ENCODE results near the gene M1AP. TPM values are rescaled to one million over a fixed set of nuclear protein-coding genes. Genes with fewer than 3 reads are reported as not detected.
A peak's percentile ranks its signal among the peaks of the same experiment; 100 is the strongest.

The M1AP gene
- total and polyA plus RNA-seq, 3 donors from 2014 or later, result 11.7 to 21.4 (median 14.0) TPM

- intact Hi-C loops (cut with DNase I; ENCODE audit: low total_unique reads), result no loop called here
- DNase-seq, result no peak
- Histone ChIP-seq H3K36me3 (ENCODE audit: low read depth, missing control alignments) (no peaks in the 10 kb centered on the region), H3K4me3 (no peak overlapping the region), H3K27me3 (no peaks in the 10 kb centered on the region), H3K27ac (no peak overlapping the region), H3K9me3 (no peaks in the 10 kb centered on the region), H3K4me1 (peaks cover 22% of the 10 kb centered on the region)
- WGBS, 2 donors, result 86 to 87% methylated on average over 19 to 21 of the region's 21 CpGs
- no peak for TF ChIP-seq CTCF (IDR thresholded peaks at IDR 0.05)
- TF ChIP-seq POLR2A (IDR thresholded peaks at IDR 0.05), result no peak
These were observed 95.9 kb downstream of the M1AP start for GRCh38 chr2:74551942-74552913.

GRCh38 chr2:74551530-74551929 lies 96.6 kb downstream of the M1AP start:
- Histone ChIP-seq H3K27ac (no peak overlapping the region), H3K36me3 (ENCODE audit: low read depth, missing control alignments) (no peaks in the 10 kb centered on the region), H3K9me3 (no peaks in the 10 kb centered on the region), H3K4me1 (peaks cover 22% of the 10 kb centered on the region), H3K4me3 (no peak overlapping the region), H3K27me3 (no peaks in the 10 kb centered on the region)
- intact Hi-C loops (cut with DNase I; ENCODE audit: low total_unique reads), result no loop called here
- DNase-seq, result no peak
- TF ChIP-seq CTCF (IDR thresholded peaks at IDR 0.05), result no peak
- TF ChIP-seq POLR2A (IDR thresholded peaks at IDR 0.05), result no peak

- H3K4me1 ChIP-seq, result peaks cover 22% of the 10 kb centered on the region
- no peak overlapping the region for H3K27ac ChIP-seq
- DNase-seq, result no peak
- no peaks in the 10 kb centered on the region for H3K27me3 ChIP-seq
- H3K4me3 ChIP-seq, result no peak overlapping the region
- no peaks in the 10 kb centered on the region for H3K36me3 ChIP-seq (ENCODE audit: low read depth, missing control alignments)
- intact Hi-C loops (cut with DNase I; ENCODE audit: low total_unique reads), result no loop called here
- no peaks in the 10 kb centered on the region for H3K9me3 ChIP-seq
- TF ChIP-seq CTCF (IDR thresholded peaks at IDR 0.05) (no peak), POLR2A (IDR thresholded peaks at IDR 0.05) (no peak)
- WGBS, 2 donors, result 86% methylated on average over 5 to 7 of the region's 7 CpGs
These were observed 97.9 kb downstream of the M1AP start for GRCh38 chr2:74550231-74550630.

GRCh38 chr2:74548900-74549826 lies 99.0 kb downstream of the M1AP start:
- Histone ChIP-seq H3K27ac (peak overlapping the region; percentile 11 to 66), H3K9me3 (no peaks in the 10 kb centered on the region), H3K4me3 (peak overlapping the region; percentile 49 to 64), H3K4me1 (peaks cover 22% of the 10 kb centered on the region), H3K27me3 (no peaks in the 10 kb centered on the region), H3K36me3 (ENCODE audit: low read depth, missing control alignments) (no peaks in the 10 kb centered on the region)
- intact Hi-C loops (cut with DNase I; ENCODE audit: low total_unique reads), result no loop called here
- WGBS, 2 donors, result 15 to 25% methylated on average over 19 to 84 of the region's 85 CpGs
- DNase-seq, result peak; percentile 75
- TF ChIP-seq CTCF (IDR thresholded peaks at IDR 0.05), result no peak
- TF ChIP-seq POLR2A (IDR thresholded peaks at IDR 0.05), result no peak
